RWPE2 (cell line): ENCODE measurements around the gene MEF2C.

Experiments
- ATAC-seq: fragments of 200-7000 bp; cut with Tn5 transposase; 3 replicates; pipeline ENCODE4 v1.9.1; 2021; ENCODE audit warnings: low read depth
- DNase-seq: peaks from one replicate; pipeline ENCODE4 v3.0.0-alpha.2; 2020; ENCODE audit warnings: low spot score
- H3K27ac ChIP-seq: fragments of 450-650 bp; 2 replicates; pipeline ENCODE4 v1.5.1; 2017; ENCODE audit warnings: mild to moderate bottlenecking; ENCODE audit not compliant: poor library complexity, severe bottlenecking
- H3K27me3 ChIP-seq: fragments of 250-450 bp; sonication (Bioruptor Pico); 2 replicates; pipeline ENCODE4 v1.5.1; 2021; ENCODE audit warnings: mild to moderate bottlenecking, moderate library complexity; ENCODE audit not compliant: insufficient read depth, poor library complexity, severe bottlenecking
- H3K36me3 ChIP-seq: fragments of 250-450 bp; sonication (Bioruptor Pico); 2 replicates; pipeline ENCODE4 v1.5.1; 2020; ENCODE audit warnings: low read depth, mild to moderate bottlenecking, moderate library complexity
- H3K4me1 ChIP-seq: fragments of 250-450 bp; sonication (Bioruptor Pico); 2 replicates; pipeline ENCODE4 v1.5.1; 2021; ENCODE audit warnings: mild to moderate bottlenecking, moderate library complexity; ENCODE audit not compliant: insufficient read depth, poor library complexity, severe bottlenecking
- H3K4me3 ChIP-seq: fragments of 250-450 bp; sonication (Bioruptor Pico); 2 replicates; pipeline ENCODE4 v1.5.1; 2021; ENCODE audit warnings: mild to moderate bottlenecking, moderate library complexity; ENCODE audit not compliant: severe bottlenecking
- H3K9me3 ChIP-seq: fragments of 250-450 bp; sonication (Bioruptor Pico); 2 replicates; pipeline ENCODE4 v1.5.1; 2021; ENCODE audit warnings: mild to moderate bottlenecking, moderate library complexity; ENCODE audit not compliant: severe bottlenecking
- CTCF ChIP-seq: fragments of 450-650 bp; IDR thresholded peaks from one replicate; pipeline ENCODE4 v1.5.1; 2017; ENCODE audit warnings: mild to moderate bottlenecking, moderate library complexity; ENCODE audit not compliant: poor library complexity, severe bottlenecking

The MEF2C gene

DNA sequence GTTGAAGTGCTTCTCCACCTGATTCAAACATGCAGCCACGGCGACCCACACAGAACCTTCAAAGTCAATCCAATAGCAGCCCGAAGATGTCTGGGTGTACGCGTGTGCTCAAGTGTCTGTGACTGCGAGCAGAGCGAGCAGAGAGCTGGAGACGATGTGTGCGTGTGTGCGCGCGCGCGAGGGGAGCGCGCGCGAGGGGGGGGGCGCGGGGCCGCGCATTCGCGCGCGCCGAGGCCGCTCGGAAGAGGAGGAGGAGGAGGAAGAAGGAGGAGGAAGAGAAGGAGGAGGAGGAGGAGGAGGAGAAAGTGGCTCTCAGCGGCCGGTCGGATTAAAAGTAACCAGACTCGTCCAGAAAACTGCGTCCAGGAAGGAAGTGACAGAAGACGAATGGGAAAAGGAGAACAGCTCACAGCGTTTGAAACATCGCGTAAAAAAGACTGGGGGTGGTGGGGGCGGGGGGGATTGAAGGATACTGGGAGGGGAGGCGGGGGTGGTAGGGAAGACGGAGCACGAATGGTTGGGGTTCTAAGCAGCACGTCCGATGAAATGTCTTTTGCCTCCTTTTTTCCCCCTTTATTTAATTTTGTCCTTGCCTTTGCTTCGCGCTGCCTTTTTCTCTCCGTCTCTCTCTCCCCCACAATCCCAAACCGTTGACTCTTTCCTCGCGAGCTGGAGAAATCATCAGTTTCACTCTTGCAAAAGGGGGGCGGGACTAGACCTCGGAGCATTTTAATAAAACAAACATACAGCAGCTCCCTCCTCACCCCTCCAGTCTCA is at the start of gene MEF2C:
TSS of gene MEF2C (minus strand) at position 126 of the 777 bp plus-strand sequence. CDS start 59,396 bp downstream, outside the sequence.
- H3K4me3 ChIP-seq, result peak within 1 kb of the TSS; percentile 34
- peaks cover 88% of the 10 kb centered on the region for H3K27me3 ChIP-seq
- H3K27ac ChIP-seq, result no peak within 1 kb of the TSS
- ATAC-seq, result peak; percentile 56
- H3K36me3 ChIP-seq, result no peaks in the 10 kb centered on the region
- no peaks in the 10 kb centered on the region for H3K9me3 ChIP-seq
- no peaks in the 10 kb centered on the region for H3K4me1 ChIP-seq
- DNase-seq, result no peak
- TF ChIP-seq CTCF, result no peak

GRCh38 chr5:88932541-88932940 is 49.6 kb upstream of the MEF2C start:
- Histone ChIP-seq H3K36me3 (no peaks in the 10 kb centered on the region), H3K9me3 (no peaks in the 10 kb centered on the region), H3K4me1 (no peaks in the 10 kb centered on the region), H3K27me3 (peaks cover 8% of the 10 kb centered on the region), H3K4me3 (no peak overlapping the region), H3K27ac (no peak overlapping the region)
- no peak for TF ChIP-seq CTCF
- DNase-seq (no peak), ATAC-seq (no peak)

DNA sequence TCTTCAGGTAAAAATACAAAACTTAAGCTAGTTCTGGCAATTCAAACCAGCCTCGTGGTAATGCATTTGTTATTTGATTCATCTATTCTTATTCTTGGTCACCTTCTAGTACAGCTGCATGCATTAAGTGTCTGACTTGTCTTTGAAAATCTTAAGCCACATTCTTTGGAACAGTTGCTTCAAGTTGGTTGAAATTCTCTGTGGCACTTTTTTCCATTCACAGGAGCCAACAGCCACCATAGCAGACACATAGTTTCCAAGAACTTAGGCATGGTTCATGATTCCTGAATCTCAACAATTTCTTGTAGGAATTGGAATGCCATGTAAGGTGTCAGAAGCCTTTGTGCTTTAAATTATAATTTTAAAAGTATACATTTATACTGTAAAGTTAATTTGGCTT is 47.4 kb upstream of the MEF2C start:
- DNase-seq (no peak), ATAC-seq (no peak)
- Histone ChIP-seq H3K27ac (no peak overlapping the region), H3K36me3 (no peaks in the 10 kb centered on the region), H3K4me3 (no peak overlapping the region), H3K9me3 (no peaks in the 10 kb centered on the region), H3K4me1 (no peaks in the 10 kb centered on the region), H3K27me3 (peaks cover 11% of the 10 kb centered on the region)
- no peak for TF ChIP-seq CTCF

- Histone ChIP-seq H3K36me3 (no peaks in the 10 kb centered on the region), H3K27ac (no peak overlapping the region), H3K9me3 (no peaks in the 10 kb centered on the region), H3K4me1 (no peaks in the 10 kb centered on the region), H3K27me3 (peaks cover 11% of the 10 kb centered on the region), H3K4me3 (no peak overlapping the region)
- DNase-seq (no peak), ATAC-seq (no peak)
- no peak for TF ChIP-seq CTCF
These were observed 46.4 kb upstream of the MEF2C start for GRCh38 chr5:88929385-88929784.

GRCh38 chr5:88926774-88927173 is 43.8 kb upstream of the MEF2C start:
- H3K36me3 ChIP-seq, result no peaks in the 10 kb centered on the region
- TF ChIP-seq CTCF, result no peak
- ATAC-seq (no peak), DNase-seq (no peak)
- H3K4me3 ChIP-seq, result no peak overlapping the region
- H3K4me1 ChIP-seq, result no peaks in the 10 kb centered on the region
- H3K27ac ChIP-seq, result no peak overlapping the region
- peaks cover 8% of the 10 kb centered on the region for H3K27me3 ChIP-seq
- no peaks in the 10 kb centered on the region for H3K9me3 ChIP-seq
